HAP-1 (cell line): ENCODE data around the gene KLC3.
A peak's percentile ranks its signal among the peaks of the same experiment; 100 is the strongest.
"Not testable (repeated sequence)": the region's sequence is repeated elsewhere in the genome, so short reads cannot be mapped to it uniquely, and the experiment has no call there.

Source experiments
- DNase-seq, 2 experiments: peaks; one replicate each; pipeline ENCODE4 v3.0.0-alpha.2; 2016 to 2020; ENCODE audit warnings: low spot score in 2 of 2
- H3K27me3 ChIP-seq: fragments of 250-450 bp; sonication (Bioruptor Pico); 2 replicates; pipeline ENCODE4 v1.5.1; 2020; ENCODE audit warnings: low read depth, mild to moderate bottlenecking, moderate library complexity
- H3K36me3 ChIP-seq: fragments of 250-450 bp; sonication (Bioruptor Pico); replicated peaks from 2 replicates; pipeline ENCODE4 v1.5.1; 2020; ENCODE audit warnings: mild to moderate bottlenecking
- H3K4me1 ChIP-seq: fragments of 250-450 bp; sonication (Bioruptor Pico); 2 replicates; pipeline ENCODE4 v1.5.1; 2020; ENCODE audit warnings: mild to moderate bottlenecking
- H3K4me3 ChIP-seq: fragments of 250-450 bp; sonication (Bioruptor Pico); 2 replicates; pipeline ENCODE4 v1.5.1; 2020; ENCODE audit warnings: mild to moderate bottlenecking, moderate library complexity
- H3K9me3 ChIP-seq: fragments of 250-450 bp; sonication (Bioruptor Pico); 2 replicates; pipeline ENCODE4 v1.5.1; 2020; ENCODE audit warnings: mild to moderate bottlenecking, moderate library complexity
- in situ Hi-C: fragments of 300-500 bp; cut with MboI; formaldehyde crosslinking; loops from 3 replicates; pipeline ENCODE4 v1.14.3; 2020; ENCODE audit warnings: low sequenced_read_pairs, inconsistent platforms, mixed read lengths

The KLC3 gene

DNA sequence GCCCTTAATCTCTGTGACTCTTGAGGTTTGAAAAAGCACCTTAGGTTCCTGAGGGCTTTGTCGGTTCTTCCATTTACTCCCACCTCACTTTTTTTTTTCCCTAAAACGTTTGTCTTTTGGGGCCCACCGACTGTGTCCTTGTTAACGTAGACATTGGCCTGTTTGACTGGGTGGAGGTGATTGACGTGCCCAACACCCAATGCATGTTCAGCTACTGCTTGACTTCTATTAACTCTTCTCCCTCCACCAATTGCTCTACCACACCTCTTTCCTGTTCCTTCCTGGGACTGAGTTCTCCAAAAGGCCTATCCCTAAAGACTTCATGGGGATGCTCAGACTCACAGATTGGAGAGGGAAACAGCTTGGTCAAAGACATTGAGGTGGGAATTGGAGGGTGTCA, 35.1 kb upstream of the KLC3 start:
- in situ Hi-C loops = no loop called here
- H3K4me3 ChIP-seq = no peak overlapping the region
- no peaks in the 10 kb centered on the region for H3K36me3 ChIP-seq
- H3K27me3 ChIP-seq = no peaks in the 10 kb centered on the region
- H3K4me1 ChIP-seq = peaks cover 5% of the 10 kb centered on the region
- DNase-seq = no peak
- H3K9me3 ChIP-seq = no peaks in the 10 kb centered on the region

GRCh38 chr19:45306040-45306439, 34.5 kb upstream of the KLC3 start:
- Histone ChIP-seq H3K36me3 (no peaks in the 10 kb centered on the region), H3K9me3 (no peaks in the 10 kb centered on the region), H3K27me3 (no peaks in the 10 kb centered on the region), H3K4me3 (no peak overlapping the region), H3K4me1 (peaks cover 2% of the 10 kb centered on the region)
- in situ Hi-C loops = no loop called here
- DNase-seq = no peak

- peak in 1 of 2 experiments; percentile 54 for DNase-seq
- in situ Hi-C loops = no loop called here
- H3K36me3 ChIP-seq = no peaks in the 10 kb centered on the region
- no peak overlapping the region for H3K4me3 ChIP-seq
- H3K27me3 ChIP-seq = no peaks in the 10 kb centered on the region
- H3K9me3 ChIP-seq = no peaks in the 10 kb centered on the region
- H3K4me1 ChIP-seq = no peaks in the 10 kb centered on the region
These were observed 34.0 kb upstream of the KLC3 start for GRCh38 chr19:45306518-45307027.

- no peaks in the 10 kb centered on the region for H3K36me3 ChIP-seq
- no peaks in the 10 kb centered on the region for H3K4me1 ChIP-seq
- H3K9me3 ChIP-seq = no peaks in the 10 kb centered on the region
- in situ Hi-C loops = no loop called here
- no peak overlapping the region for H3K4me3 ChIP-seq
- DNase-seq = no peak
- no peaks in the 10 kb centered on the region for H3K27me3 ChIP-seq
These were observed 33.2 kb upstream of the KLC3 start for GRCh38 chr19:45307361-45307760.

GRCh38 chr19:45309322-45309721, 31.2 kb upstream of the KLC3 start:
- H3K4me3 ChIP-seq, H3K4me1 ChIP-seq, H3K9me3 ChIP-seq, H3K27me3 ChIP-seq, H3K36me3 ChIP-seq, in situ Hi-C loops, DNase-seq: not testable (repeated sequence)

DNA sequence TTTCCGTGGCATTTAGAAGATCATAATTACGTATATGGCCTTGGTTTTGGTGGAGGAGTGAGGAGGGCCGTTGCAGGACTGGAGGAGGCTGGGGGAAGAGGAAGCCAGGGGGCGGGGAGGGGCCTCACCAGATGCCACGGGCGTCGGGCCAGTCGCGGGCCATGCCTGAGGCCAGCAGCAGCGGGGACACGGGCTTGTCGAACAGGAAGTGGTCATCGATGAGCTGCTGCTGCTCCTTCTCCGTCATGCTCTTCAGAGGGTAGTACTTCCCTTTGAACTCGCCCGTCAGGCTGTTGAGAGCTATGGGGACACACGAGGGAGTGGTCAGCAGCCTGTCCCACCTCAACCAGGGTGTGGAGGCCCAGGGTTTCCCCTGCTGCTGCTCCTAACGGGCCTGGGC, 28.9 kb upstream of the KLC3 start:
- in situ Hi-C loops = no loop called here
- H3K4me1 ChIP-seq = no peaks in the 10 kb centered on the region

DNA sequence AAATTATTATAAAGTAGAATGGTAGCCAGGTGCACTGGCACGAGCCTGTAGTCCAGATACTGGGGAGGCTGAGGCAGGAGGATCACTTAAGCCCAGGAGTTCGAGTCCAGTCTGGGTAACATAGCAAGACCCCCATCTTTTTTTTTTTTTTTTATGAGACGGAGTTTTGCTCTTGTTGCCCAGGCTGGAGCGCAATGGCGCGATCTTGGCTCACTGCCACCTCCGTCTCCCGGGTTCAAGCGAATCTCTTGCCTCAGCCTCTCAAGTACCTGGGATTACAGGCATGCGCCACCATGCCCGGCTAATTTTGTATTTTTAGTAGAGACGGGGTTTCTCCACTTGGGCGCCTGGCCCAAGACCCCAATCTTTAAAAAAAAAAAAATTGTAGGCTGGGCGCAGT, 28.3 kb upstream of the KLC3 start:
- in situ Hi-C loops, DNase-seq, H3K27me3 ChIP-seq, H3K4me1 ChIP-seq, H3K4me3 ChIP-seq, H3K9me3 ChIP-seq, H3K36me3 ChIP-seq: not testable (repeated sequence)

More for the DNA sequence above, 28.9 kb upstream of the KLC3 start:
- Histone ChIP-seq H3K4me3 (no peak overlapping the region), H3K9me3 (no peaks in the 10 kb centered on the region), H3K27me3 (peaks cover 8% of the 10 kb centered on the region), H3K36me3 (no peaks in the 10 kb centered on the region)
- no peak for DNase-seq

DNA sequence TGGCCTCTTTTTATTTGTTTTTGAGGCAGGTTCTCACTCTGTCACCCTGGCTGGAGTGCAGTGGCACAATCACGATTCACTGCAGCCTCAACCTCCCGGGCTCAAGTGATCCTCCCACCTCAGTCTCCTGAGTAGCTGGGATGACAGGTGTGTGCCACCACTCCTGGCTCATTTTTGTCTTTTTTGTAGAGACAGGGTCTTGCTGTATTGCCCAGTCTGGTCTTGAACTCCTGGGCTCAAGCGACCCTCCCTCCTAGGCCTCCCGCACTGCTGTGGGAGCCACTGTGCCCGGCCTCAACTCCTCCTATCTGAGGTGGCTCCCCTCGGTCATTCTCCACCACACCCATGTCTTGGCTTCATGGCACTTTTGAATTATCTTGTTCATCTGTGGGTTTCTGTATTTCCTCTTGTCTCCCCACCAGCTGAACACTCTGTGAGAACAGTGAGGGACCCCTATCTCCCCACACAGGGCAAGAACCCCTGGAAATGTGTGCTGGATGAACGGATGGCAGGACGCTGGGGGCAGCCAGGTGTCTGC, 25.8 kb upstream of the KLC3 start:
- DNase-seq = no peak
- in situ Hi-C loops = no loop called here

DNA sequence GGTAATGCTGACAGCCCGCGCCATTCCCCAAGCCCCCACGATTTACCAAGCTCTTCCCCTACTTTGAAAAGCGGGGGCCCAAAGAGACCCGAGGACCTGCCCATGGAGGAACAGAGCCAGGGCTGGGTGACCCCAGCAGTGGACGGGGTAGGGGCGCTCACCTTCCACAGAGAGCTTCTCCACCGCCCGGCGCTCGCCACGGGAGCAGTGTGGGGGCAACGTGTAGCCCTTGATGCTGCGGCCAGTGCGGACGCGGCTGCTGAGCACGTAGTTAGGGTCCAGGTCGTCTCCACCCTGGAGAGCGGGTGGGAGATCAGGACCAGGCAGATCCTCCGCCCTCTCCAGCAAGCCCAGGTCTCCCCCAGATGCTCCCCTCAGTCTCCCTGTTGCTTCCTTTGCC, 25.2 kb upstream of the KLC3 start:
- H3K4me1 ChIP-seq = no peaks in the 10 kb centered on the region
- in situ Hi-C loops = no loop called here
- no peaks in the 10 kb centered on the region for H3K9me3 ChIP-seq
- DNase-seq = no peak
- H3K4me3 ChIP-seq = no peak overlapping the region
- H3K27me3 ChIP-seq = peaks cover 8% of the 10 kb centered on the region
- no peaks in the 10 kb centered on the region for H3K36me3 ChIP-seq

More for the DNA sequence above, 25.8 kb upstream of the KLC3 start:
- Histone ChIP-seq H3K27me3 (peaks cover 8% of the 10 kb centered on the region), H3K36me3 (no peaks in the 10 kb centered on the region), H3K9me3 (no peaks in the 10 kb centered on the region), H3K4me3 (no peak overlapping the region), H3K4me1 (no peaks in the 10 kb centered on the region)

GRCh38 chr19:45320997-45321775, 19.4 kb upstream of the KLC3 start:
- Histone ChIP-seq H3K4me3 (no peak overlapping the region), H3K9me3 (no peaks in the 10 kb centered on the region), H3K36me3 (no peaks in the 10 kb centered on the region), H3K4me1 (no peaks in the 10 kb centered on the region), H3K27me3 (no peaks in the 10 kb centered on the region)
- in situ Hi-C loops = no loop called here
- DNase-seq = no peak

DNA sequence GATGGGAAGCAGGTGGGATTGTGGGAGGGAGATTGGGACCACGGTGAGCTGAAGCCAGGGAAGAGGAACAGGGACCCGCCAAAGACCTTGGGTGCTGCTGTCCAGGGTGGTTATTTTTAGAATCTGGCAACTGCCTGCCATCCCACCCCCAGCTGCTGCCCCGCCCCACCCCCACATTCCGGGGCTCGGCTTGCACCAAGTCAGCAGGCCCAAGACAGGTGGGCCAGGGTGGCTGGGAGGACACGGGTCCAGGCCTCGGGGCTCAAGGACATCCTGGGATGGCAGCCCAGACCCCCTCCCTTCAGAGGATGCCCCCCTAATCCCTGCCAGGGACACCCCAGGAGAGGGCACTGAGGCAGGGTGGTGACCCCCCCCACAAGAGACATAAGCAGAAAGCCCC, 18.7 kb upstream of the KLC3 start:
- H3K36me3 ChIP-seq = no peaks in the 10 kb centered on the region
- DNase-seq = no peak
- no peaks in the 10 kb centered on the region for H3K9me3 ChIP-seq
- in situ Hi-C loops = no loop called here
- H3K4me1 ChIP-seq = no peaks in the 10 kb centered on the region
- H3K27me3 ChIP-seq = no peaks in the 10 kb centered on the region
- no peak overlapping the region for H3K4me3 ChIP-seq

DNA sequence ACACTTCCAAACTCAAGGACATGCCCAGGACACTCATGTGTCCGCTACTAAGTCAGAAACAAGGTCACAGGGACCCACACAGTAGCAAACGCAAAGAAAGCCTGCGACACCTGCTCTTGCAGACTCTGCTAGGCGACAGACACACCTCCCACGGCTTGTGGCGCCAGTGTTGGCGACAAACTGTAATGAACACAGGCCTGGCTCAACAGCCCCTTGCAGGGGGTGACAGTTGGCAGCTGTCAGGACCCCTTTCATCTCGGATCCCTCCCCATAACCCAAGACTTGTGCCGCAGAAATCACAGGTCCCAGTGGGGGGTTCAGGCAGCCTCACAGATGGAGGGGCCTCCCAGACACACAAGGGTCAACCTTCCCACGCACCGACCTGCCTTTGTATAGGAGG, 18.2 kb upstream of the KLC3 start:
- Histone ChIP-seq H3K36me3 (no peaks in the 10 kb centered on the region), H3K9me3 (no peaks in the 10 kb centered on the region), H3K4me1 (no peaks in the 10 kb centered on the region), H3K4me3 (no peak overlapping the region), H3K27me3 (no peaks in the 10 kb centered on the region)
- in situ Hi-C loops = no loop called here
- DNase-seq = no peak

GRCh38 chr19:45322744-45323281, 17.7 kb upstream of the KLC3 start, which contains the start of gene CKM:
Gene CKM, minus strand, starts transcription at chr19:45322875. Its CDS starts 3,162 bp downstream, at chr19:45319713.
- no peak within 1 kb of the TSS for H3K4me3 ChIP-seq
- H3K36me3 ChIP-seq = no peaks in the 10 kb centered on the region
- in situ Hi-C loops = no loop called here
- no peaks in the 10 kb centered on the region for H3K27me3 ChIP-seq
- no peak for DNase-seq
- H3K4me1 ChIP-seq = no peaks in the 10 kb centered on the region
- H3K9me3 ChIP-seq = no peaks in the 10 kb centered on the region

DNA sequence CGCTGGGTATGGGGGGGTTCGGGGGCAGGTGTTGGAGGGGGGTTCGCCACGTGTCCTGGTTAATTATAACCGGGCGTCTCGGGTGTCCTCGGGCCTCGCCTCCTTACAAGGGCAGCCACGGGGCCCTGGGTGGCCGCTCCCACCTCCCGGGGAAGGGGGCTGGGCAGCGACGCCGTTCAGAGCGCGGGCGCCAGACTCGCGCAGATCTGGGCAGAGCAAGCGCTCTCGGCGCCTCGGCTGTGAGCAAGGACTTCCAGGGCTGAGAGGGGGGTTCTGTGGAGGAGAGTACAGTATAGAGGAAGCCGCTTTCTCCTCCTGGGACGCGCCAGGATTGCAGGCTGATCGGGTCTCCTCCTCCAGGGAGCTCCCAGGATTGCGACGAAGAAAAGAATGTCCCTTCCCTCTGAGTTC, 16.9 kb upstream of the KLC3 start:
- DNase-seq = no peak
- Histone ChIP-seq H3K27me3 (no peaks in the 10 kb centered on the region), H3K4me1 (no peaks in the 10 kb centered on the region), H3K36me3 (no peaks in the 10 kb centered on the region), H3K9me3 (no peaks in the 10 kb centered on the region), H3K4me3 (no peak overlapping the region)
- in situ Hi-C loops = no loop called here
